ENCODE measurements around the gene TRDN. TPM values are rescaled to one million over a fixed set of nuclear protein-coding genes. Genes with fewer than 3 reads are reported as not detected.

The TRDN gene
- total RNA-seq, 6 experiments from 2014 or later: 0.06 to 0.19 TPM; not detected in 4

DNA sequence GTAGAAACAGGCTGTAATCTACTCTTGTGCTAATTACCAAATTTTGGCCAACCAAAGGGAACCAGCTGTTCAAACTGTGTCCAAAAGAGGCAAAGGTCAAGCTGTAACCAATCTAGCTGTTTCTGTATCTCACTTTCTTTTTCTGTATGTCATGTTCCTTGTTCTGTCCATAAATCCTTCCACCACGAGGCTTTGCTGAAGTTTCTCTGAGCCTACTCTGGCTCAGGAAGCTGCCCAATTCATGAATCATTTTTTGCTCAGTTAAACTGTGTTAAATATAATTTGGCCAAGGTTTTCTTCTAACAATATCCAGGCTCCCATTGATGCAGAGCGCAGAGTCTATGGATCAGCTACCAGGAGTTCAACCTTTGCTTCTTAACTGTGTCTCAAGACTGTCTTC lies 272.8 kb downstream of the TRDN start:
- 61% methylated on average over 2 of the region's 2 CpGs for WGBS (ENCODE audit: insufficient coverage, low coverage, low lambda C conversion rate, missing lambda C conversion rate)
- ATAC-seq (no peak), DNase-seq (no peak)
- Histone ChIP-seq H3K4me3 (no peak overlapping the region), H3K27me3 (no peaks in the 10 kb centered on the region), H3K9me3 (no peaks in the 10 kb centered on the region), H3K4me1 (no peaks in the 10 kb centered on the region), H3K27ac (no peak overlapping the region), H3K36me3 (no peaks in the 10 kb centered on the region)
- intact Hi-C loops (cut with DNase I): no loop called here
- TF ChIP-seq, protein P1, sequence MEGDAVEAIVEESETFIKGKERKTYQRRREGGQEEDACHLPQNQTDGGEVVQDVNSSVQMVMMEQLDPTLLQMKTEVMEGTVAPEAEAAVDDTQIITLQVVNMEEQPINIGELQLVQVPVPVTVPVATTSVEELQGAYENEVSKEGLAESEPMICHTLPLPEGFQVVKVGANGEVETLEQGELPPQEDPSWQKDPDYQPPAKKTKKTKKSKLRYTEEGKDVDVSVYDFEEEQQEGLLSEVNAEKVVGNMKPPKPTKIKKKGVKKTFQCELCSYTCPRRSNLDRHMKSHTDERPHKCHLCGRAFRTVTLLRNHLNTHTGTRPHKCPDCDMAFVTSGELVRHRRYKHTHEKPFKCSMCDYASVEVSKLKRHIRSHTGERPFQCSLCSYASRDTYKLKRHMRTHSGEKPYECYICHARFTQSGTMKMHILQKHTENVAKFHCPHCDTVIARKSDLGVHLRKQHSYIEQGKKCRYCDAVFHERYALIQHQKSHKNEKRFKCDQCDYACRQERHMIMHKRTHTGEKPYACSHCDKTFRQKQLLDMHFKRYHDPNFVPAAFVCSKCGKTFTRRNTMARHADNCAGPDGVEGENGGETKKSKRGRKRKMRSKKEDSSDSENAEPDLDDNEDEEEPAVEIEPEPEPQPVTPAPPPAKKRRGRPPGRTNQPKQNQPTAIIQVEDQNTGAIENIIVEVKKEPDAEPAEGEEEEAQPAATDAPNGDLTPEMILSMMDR (IDR thresholded peaks at IDR 0.05): no peak
- TF ChIP-seq POLR2A (IDR thresholded peaks at IDR 0.05): no peak

DNA sequence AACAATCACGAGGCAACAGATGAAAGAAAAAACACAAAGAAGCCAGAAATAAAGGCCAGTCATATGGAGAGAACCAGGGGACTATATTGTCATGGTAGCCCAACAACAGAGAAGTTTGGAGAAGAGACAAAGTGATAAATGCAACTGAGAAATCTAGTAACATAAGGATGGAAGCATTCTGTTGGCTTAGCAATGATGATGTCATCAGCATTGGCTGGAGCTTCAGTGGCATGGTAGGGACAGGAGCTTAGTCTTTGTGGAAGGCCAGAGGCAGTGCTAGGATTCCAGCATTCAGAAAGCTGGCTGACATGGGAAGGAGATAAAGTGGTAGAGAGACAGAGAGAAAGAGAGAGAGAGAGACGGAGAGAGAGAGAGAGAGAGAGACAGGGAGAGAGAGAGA lies 276.4 kb downstream of the TRDN start:
- no peaks in the 10 kb centered on the region for H3K36me3 ChIP-seq
- H3K27ac ChIP-seq: no peak overlapping the region
- no peak overlapping the region for H3K4me3 ChIP-seq
- 21% methylated on average over 2 of the region's 2 CpGs for WGBS (ENCODE audit: insufficient coverage, low coverage, low lambda C conversion rate, missing lambda C conversion rate)
- DNase-seq (no peak), ATAC-seq (no peak)
- no peaks in the 10 kb centered on the region for H3K9me3 ChIP-seq
- no peaks in the 10 kb centered on the region for H3K4me1 ChIP-seq
- no peaks in the 10 kb centered on the region for H3K27me3 ChIP-seq
- intact Hi-C loops (cut with DNase I): no loop called here
- TF ChIP-seq POLR2A (IDR thresholded peaks at IDR 0.05): no peak
- TF ChIP-seq, protein P1 (IDR thresholded peaks at IDR 0.05): no peak

DNA sequence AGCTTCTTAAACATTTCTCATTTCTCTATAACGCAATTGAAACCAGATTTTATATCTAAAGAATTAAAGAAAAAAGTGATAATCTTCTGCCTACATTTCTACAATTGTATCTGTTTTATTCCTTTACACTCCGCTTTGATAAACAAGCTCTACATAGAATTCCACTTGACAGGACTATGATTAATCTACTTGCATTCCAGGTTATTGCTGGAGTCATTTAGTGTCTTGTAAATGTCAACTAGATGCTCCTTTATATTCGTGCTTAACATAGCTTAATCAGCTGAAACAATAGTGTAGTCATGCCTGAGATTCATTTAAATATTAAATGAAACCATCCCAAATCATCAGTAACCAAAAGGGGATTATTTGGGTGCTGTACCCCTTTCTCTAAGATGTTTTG lies 284.0 kb downstream of the TRDN start:
- intact Hi-C loops (cut with DNase I): no loop called here
- ATAC-seq: no peak
- H3K4me3 ChIP-seq: no peak overlapping the region
- H3K9me3 ChIP-seq: no peaks in the 10 kb centered on the region
- 33% methylated on average over 3 of the region's 3 CpGs for WGBS (ENCODE audit: insufficient coverage, low coverage, low lambda C conversion rate, missing lambda C conversion rate)
- no peak for DNase-seq
- TF ChIP-seq, protein P1 (IDR thresholded peaks at IDR 0.05): no peak
- TF ChIP-seq POLR2A (IDR thresholded peaks at IDR 0.05): no peak
- no peaks in the 10 kb centered on the region for H3K4me1 ChIP-seq
- no peak overlapping the region for H3K27ac ChIP-seq
- no peaks in the 10 kb centered on the region for H3K27me3 ChIP-seq
- no peaks in the 10 kb centered on the region for H3K36me3 ChIP-seq

DNA sequence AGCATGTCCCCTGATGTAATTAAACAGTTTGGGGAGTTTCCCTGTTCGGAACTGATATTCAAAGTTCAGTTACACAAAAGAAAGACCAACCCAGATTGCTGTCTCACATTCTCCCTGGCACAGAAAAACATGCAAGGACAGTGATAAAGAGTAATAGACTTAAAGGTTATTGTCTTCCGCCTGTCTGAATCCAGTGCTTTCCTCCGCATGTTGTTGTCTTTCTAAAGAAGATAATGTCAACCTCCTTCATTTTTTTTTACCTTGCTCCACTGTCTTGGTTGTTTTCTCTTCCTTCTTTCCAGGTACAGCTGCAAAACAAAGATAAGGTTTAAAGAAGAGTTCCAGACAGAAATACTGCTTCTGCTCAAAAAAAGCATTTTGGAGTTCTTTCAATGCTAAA lies 284.5 kb downstream of the TRDN start:
- H3K36me3 ChIP-seq: no peaks in the 10 kb centered on the region
- H3K4me3 ChIP-seq: no peak overlapping the region
- no peak overlapping the region for H3K27ac ChIP-seq
- no peaks in the 10 kb centered on the region for H3K27me3 ChIP-seq
- ATAC-seq: no peak
- no peak for DNase-seq
- TF ChIP-seq POLR2A (IDR thresholded peaks at IDR 0.05): no peak
- H3K9me3 ChIP-seq: no peaks in the 10 kb centered on the region
- H3K4me1 ChIP-seq: no peaks in the 10 kb centered on the region
- intact Hi-C loops (cut with DNase I): no loop called here
- 33% methylated on average over 3 of the region's 3 CpGs for WGBS (ENCODE audit: insufficient coverage, low coverage, low lambda C conversion rate, missing lambda C conversion rate)

DNA sequence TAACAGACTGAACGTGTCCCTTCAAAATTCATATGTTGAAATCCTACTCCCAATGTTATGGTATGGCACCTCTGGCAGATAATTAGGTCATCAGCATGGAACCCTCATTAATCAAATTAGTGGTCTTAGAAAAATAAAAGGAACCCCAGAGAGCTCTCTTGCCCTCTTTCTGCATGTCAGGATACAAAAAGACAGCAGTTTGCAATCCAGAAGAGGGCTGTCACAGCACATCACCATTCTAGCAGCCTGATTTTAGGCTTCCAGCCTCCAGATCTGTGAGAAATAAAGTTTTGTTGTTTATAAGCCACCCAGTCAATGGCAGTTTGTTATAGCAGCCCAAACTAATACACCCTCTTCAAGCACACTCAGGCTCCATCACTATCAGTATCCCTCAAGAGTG lies 292.9 kb downstream of the TRDN start:
- Histone ChIP-seq H3K27me3 (no peaks in the 10 kb centered on the region), H3K36me3 (no peaks in the 10 kb centered on the region), H3K27ac (no peak overlapping the region), H3K4me3 (no peak overlapping the region), H3K9me3 (no peaks in the 10 kb centered on the region), H3K4me1 (no peaks in the 10 kb centered on the region)
- ATAC-seq (no peak), DNase-seq (no peak)
- TF ChIP-seq, protein P1 (IDR thresholded peaks at IDR 0.05): no peak
- TF ChIP-seq POLR2A (IDR thresholded peaks at IDR 0.05): no peak
- 53% methylated on average over 1 of the region's 1 CpG for WGBS (ENCODE audit: insufficient coverage, low coverage, low lambda C conversion rate, missing lambda C conversion rate)
- intact Hi-C loops (cut with DNase I): no loop called here
